ENCODE results near the gene RTN4RL2. TPM values are rescaled to one million over a fixed set of nuclear protein-coding genes. Genes with fewer than 3 reads are reported as not detected.

The RTN4RL2 gene
- total and polyA plus RNA-seq, 10 of the 15 experiments (the other 5 are each of a cell fraction or from before 2014, with no cell fraction given) = 0.14 to 1.1 (median 0.52) TPM; not detected in 4

GRCh38 chr11:57462597-57462996, 2.3 kb downstream of the RTN4RL2 start:
- peaks cover 5 to 10% of the 10 kb centered on the region in 2 experiments for H3K27me3 ChIP-seq (replicated peaks in 1 of 2; ENCODE audit: control insufficient read depth in 2 of 2, insufficient read depth in 2 of 2, low read length in 1 of 2)
- BruUV-seq (replicated peaks) = no TSS peak
- RAD21 ChIA-PET (ENCODE audit: unreplicated experiment) = no interaction called here
- H3K36me3 ChIP-seq (ENCODE audit: control insufficient read depth in 2 of 2, insufficient read depth in 2 of 2, low read length in 1 of 2) = no peaks in the 10 kb centered on the region
- SMC1A ChIA-PET (ENCODE audit: uncharacterized antibody, unreplicated experiment) = no interaction called here
- H3K4me1 ChIP-seq (ENCODE audit: control insufficient read depth, insufficient read depth, low read length) = peaks cover 18% of the 10 kb centered on the region
- CTCF ChIA-PET = interaction anchor here (9.4 kb wide), 1 partner anchor 18 kb away, joined by 321 read pairs; no protein-coding TSS in a partner anchor
- H3K27ac ChIP-seq (ENCODE audit: control insufficient read depth, insufficient read depth) = no peak overlapping the region
- H2AFZ ChIP-seq (ENCODE audit: control insufficient read depth, low read depth, low read length) = no peak overlapping the region
- H3K4me3 ChIP-seq = no peak overlapping the region
- WGBS (ENCODE audit: insufficient coverage, insufficient replicate concordance, low lambda C conversion rate, missing lambda C conversion rate) = 42% methylated on average over 3 of the region's 3 CpGs
- TF ChIP-seq SKIL (IDR thresholded peaks at IDR 0.05; ENCODE audit: low read depth, poor library complexity, severe bottlenecking) = no peak
- no peak for DNase-seq (ENCODE audit: low read depth, low spot score)
- POLR2A ChIA-PET = no interaction called here
- no peak overlapping the region for H3K9ac ChIP-seq (ENCODE audit: control insufficient read depth, insufficient read depth, low read length)
- 0 out of 2 replicates have a peak, but pooled peaks cover 1% of the 10 kb centered on the region for H4K20me1 ChIP-seq (ENCODE audit: control insufficient read depth, insufficient read depth)
- H3K4me2 ChIP-seq (ENCODE audit: control insufficient read depth, insufficient read depth) = no peak overlapping the region
- no peaks in the 10 kb centered on the region for H3K9me3 ChIP-seq (replicated peaks; ENCODE audit: control insufficient read depth, insufficient read depth, low read length)
- ATAC-seq = no peak
- no peaks in the 10 kb centered on the region for H3K79me2 ChIP-seq (ENCODE audit: control insufficient read depth, insufficient read depth, low read length)
- intact Hi-C loops (cut with micrococcal nuclease; ENCODE audit: unreplicated experiment) = no loop called here
- no peak for FAIRE-seq
- in situ Hi-C loops (cut with MboI) = no loop called here

DNA sequence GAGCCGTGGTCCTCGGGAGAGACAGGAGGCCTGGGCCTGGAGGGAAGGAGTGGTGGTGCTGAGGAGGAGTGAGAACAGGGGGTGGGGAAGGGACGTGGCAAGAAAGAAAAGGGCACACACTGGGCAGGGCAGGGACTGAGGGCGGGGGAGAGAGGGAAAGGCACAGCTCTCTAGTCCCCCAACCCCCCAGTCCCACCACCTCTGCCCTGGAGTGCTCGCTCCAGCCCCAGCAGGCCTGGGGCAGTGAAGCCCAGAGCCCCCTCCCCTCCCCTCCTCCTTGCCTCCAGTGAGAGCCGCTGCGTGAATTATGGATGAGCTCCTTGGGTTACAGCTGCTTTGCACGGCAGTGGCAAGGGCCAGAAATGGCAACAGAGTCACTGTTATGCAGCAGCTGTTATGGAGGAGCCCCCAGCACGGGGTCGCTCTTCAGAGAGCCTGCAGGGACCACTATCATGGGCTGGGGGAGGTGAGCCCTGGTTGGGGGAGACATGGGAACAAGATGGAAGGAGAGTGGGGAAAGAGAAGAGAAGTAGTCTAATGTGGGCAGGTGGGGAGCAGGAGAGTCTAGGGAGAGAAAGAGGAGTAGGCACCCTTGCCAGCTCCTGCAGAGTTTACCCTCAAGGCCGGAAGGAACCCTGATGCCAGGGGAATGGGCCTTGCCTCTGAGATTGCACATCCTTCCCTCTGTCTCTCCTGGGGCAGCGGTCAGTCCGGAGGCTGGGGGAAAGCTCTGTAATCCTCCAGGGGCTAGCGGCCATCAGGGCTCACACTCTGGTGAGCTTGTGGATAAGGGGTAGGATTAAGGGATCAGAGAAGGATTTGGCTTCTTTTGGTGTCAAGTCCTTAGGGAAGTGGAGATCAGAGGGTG, 3.6 kb downstream of the RTN4RL2 start:
- no peak overlapping the region for H3K9ac ChIP-seq (ENCODE audit: control insufficient read depth, insufficient read depth, low read length)
- peaks cover 11% of the 10 kb centered on the region for H3K4me1 ChIP-seq (ENCODE audit: control insufficient read depth, insufficient read depth, low read length)
- no peak for ATAC-seq
- no peak overlapping the region for H3K4me2 ChIP-seq (ENCODE audit: control insufficient read depth, insufficient read depth)
- H3K27me3 ChIP-seq (replicated peaks in 1 of 2; ENCODE audit: control insufficient read depth in 2 of 2, insufficient read depth in 2 of 2, low read length in 1 of 2) = peaks cover 3 to 9% of the 10 kb centered on the region in 2 experiments; a peak in 2 of 4 replicates
- ChIA-PET RAD21 (ENCODE audit: unreplicated experiment) (interaction anchor here (0.7 to 0.9 kb wide), 2 partner anchors 9 to 19 kb away, joined by 3 read pairs; no protein-coding TSS in a partner anchor), CTCF (interaction anchor here (0.6 to 9.4 kb wide), 3 partner anchors 10 to 16 kb away, joined by 3 to 321 read pairs (median 3); no protein-coding TSS in a partner anchor), POLR2A (no interaction called here), SMC1A (ENCODE audit: uncharacterized antibody, unreplicated experiment) (interaction anchor here (1.4 kb wide), 1 partner anchor 15 kb away, joined by 4 read pairs; no protein-coding TSS in a partner anchor)
- H4K20me1 ChIP-seq (ENCODE audit: control insufficient read depth, insufficient read depth) = no peaks in the 10 kb centered on the region
- WGBS (ENCODE audit: insufficient coverage, insufficient replicate concordance, low lambda C conversion rate, missing lambda C conversion rate) = 62% methylated on average over 12 of the region's 14 CpGs
- no peaks in the 10 kb centered on the region for H3K36me3 ChIP-seq (ENCODE audit: control insufficient read depth in 2 of 2, insufficient read depth in 2 of 2, low read length in 1 of 2)
- H2AFZ ChIP-seq (ENCODE audit: control insufficient read depth, low read depth, low read length) = no peak overlapping the region
- no peaks in the 10 kb centered on the region for H3K79me2 ChIP-seq (ENCODE audit: control insufficient read depth, insufficient read depth, low read length)
- no TSS peak for BruUV-seq (replicated peaks)
- H3K9me3 ChIP-seq (replicated peaks; ENCODE audit: control insufficient read depth, insufficient read depth, low read length) = no peaks in the 10 kb centered on the region
- DNase-seq (ENCODE audit: low read depth, low spot score) = no peak
- no peak for FAIRE-seq
- intact Hi-C loops (cut with micrococcal nuclease; ENCODE audit: unreplicated experiment) = no loop called here
- in situ Hi-C loops (cut with MboI) = no loop called here
- H3K4me3 ChIP-seq = no peak overlapping the region
- no peak overlapping the region for H3K27ac ChIP-seq (ENCODE audit: control insufficient read depth, insufficient read depth)
- TF ChIP-seq HCFC1 (IDR thresholded peaks at IDR 0.05; ENCODE audit: low read length) (no peak), BMI1 (IDR thresholded peaks at IDR 0.05; ENCODE audit: borderline replicate concordance) (no peak), ZNF622 (IDR thresholded peaks at IDR 0.05) (no peak), CREM (IDR thresholded peaks at IDR 0.05; ENCODE audit: low read depth) (no peak), USF1 (IDR thresholded peaks at IDR 0.05; ENCODE audit: borderline replicate concordance, extremely low read length, insufficient read depth, low read depth, low read length) (no peak)
- TF ChIP-seq, protein P1, sequence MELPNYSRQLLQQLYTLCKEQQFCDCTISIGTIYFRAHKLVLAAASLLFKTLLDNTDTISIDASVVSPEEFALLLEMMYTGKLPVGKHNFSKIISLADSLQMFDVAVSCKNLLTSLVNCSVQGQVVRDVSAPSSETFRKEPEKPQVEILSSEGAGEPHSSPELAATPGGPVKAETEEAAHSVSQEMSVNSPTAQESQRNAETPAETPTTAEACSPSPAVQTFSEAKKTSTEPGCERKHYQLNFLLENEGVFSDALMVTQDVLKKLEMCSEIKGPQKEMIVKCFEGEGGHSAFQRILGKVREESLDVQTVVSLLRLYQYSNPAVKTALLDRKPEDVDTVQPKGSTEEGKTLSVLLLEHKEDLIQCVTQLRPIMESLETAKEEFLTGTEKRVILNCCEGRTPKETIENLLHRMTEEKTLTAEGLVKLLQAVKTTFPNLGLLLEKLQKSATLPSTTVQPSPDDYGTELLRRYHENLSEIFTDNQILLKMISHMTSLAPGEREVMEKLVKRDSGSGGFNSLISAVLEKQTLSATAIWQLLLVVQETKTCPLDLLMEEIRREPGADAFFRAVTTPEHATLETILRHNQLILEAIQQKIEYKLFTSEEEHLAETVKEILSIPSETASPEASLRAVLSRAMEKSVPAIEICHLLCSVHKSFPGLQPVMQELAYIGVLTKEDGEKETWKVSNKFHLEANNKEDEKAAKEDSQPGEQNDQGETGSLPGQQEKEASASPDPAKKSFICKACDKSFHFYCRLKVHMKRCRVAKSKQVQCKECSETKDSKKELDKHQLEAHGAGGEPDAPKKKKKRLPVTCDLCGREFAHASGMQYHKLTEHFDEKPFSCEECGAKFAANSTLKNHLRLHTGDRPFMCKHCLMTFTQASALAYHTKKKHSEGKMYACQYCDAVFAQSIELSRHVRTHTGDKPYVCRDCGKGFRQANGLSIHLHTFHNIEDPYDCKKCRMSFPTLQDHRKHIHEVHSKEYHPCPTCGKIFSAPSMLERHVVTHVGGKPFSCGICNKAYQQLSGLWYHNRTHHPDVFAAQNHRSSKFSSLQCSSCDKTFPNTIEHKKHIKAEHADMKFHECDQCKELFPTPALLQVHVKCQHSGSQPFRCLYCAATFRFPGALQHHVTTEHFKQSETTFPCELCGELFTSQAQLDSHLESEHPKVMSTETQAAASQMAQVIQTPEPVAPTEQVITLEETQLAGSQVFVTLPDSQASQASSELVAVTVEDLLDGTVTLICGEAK (IDR thresholded peaks at IDR 0.05; ENCODE audit: borderline replicate concordance) = no peak

All from GM12878 (cell line).